Measurements from ENCODE around the gene MED16.

The MED16 gene

GRCh38 chr19:932648-933552 lies 39.9 kb upstream of the MED16 start:
- no peak overlapping the region for H3K27ac ChIP-seq
- TF ChIP-seq ZFX (IDR thresholded peaks at IDR 0.05; ENCODE audit: borderline replicate concordance) (no peak), CTCF (IDR thresholded peaks at IDR 0.05) (no peak)

- no peak overlapping the region for H3K27ac ChIP-seq
- TF ChIP-seq CTCF (IDR thresholded peaks at IDR 0.05), result no peak
- no peak for TF ChIP-seq ZFX (IDR thresholded peaks at IDR 0.05; ENCODE audit: borderline replicate concordance)
Observed at GRCh38 chr19:931860-932647, 39.1 kb upstream of the MED16 start.

- no peak overlapping the region for H3K27ac ChIP-seq
- TF ChIP-seq ZFX (IDR thresholded peaks at IDR 0.05; ENCODE audit: borderline replicate concordance), result no peak
- TF ChIP-seq CTCF (IDR thresholded peaks at IDR 0.05), result no peak
Observed at GRCh38 chr19:929891-930258, 36.9 kb upstream of the MED16 start.

- peak overlapping the region; percentile 36; the same call in 1 of the 2 replicates for H3K27ac ChIP-seq
- no peak for TF ChIP-seq ZFX (IDR thresholded peaks at IDR 0.05; ENCODE audit: borderline replicate concordance)
- TF ChIP-seq CTCF (IDR thresholded peaks at IDR 0.05), result no peak
Observed at GRCh38 chr19:929203-929890, 36.4 kb upstream of the MED16 start.

GRCh38 chr19:928471-929202 lies 35.6 kb upstream of the MED16 start:
- H3K27ac ChIP-seq, result peak overlapping the region; percentile 36; the same call in 1 of the 2 replicates
- no peak for TF ChIP-seq ZFX (IDR thresholded peaks at IDR 0.05; ENCODE audit: borderline replicate concordance)
- TF ChIP-seq CTCF (IDR thresholded peaks at IDR 0.05), result no peak

- no peak for TF ChIP-seq ZFX (IDR thresholded peaks at IDR 0.05; ENCODE audit: borderline replicate concordance)
- TF ChIP-seq CTCF (IDR thresholded peaks at IDR 0.05), result no peak
- H3K27ac ChIP-seq, result 0 out of 2 replicates have a peak overlapping the region, but pooled peaks have one; percentile 36
Observed at GRCh38 chr19:927780-928401, 34.9 kb upstream of the MED16 start.
